CD4-positive, alpha-beta T cell treated with Interleukin-12 subunit alpha and Interleukin-12 subunit beta, for 1 hour (primary cell): ENCODE data around the gene COL6A6.
"Not testable (repeated sequence)": the region's sequence is repeated elsewhere in the genome, so short reads cannot be mapped to it uniquely, and the experiment has no call there.

ENCODE experiments used
- DNase-seq: peaks from one replicate; pipeline ENCODE4 v3.0.0-alpha.2; 2020

The COL6A6 gene

DNA sequence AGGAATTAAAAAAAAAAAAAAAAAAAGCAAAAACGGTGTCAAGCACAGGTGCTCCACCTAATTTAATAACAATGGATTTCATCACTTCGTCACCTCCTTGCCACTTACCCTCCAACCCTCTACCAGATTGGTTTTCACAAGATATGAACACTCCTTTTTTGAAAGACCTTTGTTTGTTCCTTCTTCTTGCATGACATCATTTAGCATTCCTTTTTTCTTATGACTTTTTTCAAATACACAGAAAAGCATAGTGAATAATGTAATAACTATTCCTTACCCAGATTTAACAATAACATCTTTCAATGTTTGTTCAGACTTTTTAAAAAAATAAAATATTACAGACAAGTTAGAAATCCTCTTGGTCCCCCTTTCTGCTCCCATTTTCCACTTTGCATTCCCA is 16.3 kb downstream of the COL6A6 start:
- DNase-seq, result no peak

DNA sequence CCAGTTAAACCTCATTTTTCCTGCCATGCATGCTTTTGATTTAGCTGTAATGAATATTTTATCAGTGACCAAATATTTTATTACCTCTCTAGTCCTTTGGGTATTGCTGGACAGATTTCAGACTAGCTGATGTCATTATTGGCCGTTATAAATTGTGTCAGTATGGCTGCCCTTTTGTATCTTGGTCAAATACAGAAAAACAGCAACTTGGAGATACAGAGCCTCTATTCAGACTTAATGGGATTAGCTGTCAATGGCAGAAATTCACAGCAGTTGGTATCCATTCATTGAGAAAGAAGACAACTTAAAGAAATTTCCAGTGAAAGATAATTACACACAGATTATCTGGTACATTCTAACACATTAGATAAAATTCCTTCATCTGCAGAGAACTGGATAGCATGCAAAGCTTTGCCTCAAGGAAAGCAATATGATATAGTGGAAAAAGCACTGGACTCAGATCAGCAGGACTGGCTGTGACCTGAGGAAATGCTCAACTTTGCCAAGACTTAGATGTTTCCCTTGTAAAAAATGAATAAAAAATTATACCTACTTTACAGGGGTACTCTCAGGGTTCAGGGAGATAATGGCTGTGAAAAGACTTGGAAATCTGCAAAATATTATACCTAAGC is 20.8 kb downstream of the COL6A6 start:
- no peak for DNase-seq

DNA sequence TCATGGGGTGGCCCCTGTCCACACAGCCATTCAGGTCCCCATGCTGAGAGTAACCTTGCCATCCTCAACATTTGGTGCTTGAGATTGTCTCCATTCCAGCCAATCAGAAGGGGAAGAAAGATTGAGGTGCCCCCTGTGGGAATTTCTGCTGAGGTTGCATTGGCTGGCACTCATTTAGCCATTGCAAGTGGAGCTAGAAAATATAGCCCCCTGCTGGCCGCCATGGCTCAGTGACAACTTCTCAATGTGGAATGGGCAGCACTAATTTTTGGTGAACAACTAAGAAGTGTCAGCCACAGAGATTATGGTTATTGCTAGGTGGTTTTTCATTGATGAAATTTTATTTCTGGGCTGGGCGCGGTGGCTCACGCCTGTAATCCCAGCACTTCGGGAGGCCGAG is 22.0 kb downstream of the COL6A6 start:
- peak; percentile 19 for DNase-seq

DNA sequence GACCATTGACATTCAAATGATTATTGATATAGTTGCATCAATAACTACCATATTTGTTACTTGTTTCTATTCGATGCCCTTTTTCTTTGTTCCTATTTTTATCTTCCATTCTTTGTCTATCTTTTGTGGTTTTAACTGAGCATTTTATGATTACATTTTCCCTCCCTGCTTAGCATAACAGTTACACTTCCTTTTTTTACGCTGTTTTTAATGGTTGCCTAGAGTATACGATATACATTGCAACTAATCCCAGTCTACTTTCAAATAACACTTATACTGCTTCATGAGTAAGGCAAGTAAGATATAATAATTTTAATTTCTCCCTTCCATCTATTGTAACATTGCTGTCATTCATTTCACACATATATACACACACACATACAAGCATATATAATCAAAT is 26.3 kb downstream of the COL6A6 start:
- no peak for DNase-seq

DNA sequence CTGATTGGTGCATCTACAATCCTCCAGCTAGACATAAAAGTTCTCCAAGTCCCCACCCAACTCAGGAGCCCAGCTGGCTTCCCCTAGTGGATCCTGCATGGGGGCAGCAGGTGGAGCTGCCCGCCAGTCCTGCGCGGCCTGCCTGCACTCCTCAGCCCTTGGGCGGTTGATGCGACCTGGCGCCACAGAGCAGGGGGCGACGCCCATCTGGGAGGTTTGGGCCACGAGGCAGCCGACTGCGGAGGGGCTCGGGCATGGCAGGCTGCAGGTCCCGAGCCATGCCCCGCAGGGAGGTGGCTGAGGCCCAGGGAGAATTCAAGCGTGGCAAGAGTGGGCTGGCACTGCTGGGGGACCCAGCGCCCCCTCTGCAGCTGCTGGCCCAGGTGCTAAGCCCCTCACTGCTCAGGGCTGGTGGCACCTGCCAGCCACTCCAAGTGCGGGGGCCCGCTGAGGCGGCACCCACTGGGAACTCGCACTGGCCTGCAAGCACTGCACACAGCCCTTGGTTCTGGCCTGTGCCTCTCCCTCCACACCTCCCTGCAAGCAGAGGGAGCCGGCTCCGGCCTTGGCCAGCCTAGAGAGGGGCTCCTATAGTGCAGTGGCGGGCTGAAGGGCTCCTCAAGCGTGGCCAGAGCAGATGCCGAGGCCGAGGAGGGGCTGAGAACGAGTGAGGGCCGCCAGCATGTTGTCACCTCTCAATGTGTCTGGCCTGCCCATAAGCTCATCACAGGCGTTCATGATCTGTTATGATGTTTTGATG is 30.1 kb downstream of the COL6A6 start:
- no peak for DNase-seq

DNA sequence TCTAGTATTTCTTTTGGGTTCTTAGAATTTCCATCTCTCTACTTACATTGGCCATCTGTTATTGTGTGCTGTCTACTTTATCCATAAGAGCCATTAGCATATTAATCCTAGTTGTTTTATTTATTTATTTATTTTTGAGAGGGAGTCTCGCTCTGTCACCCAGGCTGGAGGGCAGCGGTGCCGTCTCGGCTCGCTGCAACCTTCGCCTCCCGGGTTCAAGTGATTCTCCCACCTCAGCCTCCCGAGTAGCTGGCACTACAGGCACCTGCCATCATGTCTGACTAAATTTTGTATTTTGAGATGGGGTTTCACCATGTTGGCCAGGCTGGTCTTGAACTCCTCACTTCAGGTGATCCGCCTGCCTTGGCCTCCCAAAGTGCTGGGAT is 30.7 kb downstream of the COL6A6 start:
- not testable (repeated sequence) for DNase-seq

DNA sequence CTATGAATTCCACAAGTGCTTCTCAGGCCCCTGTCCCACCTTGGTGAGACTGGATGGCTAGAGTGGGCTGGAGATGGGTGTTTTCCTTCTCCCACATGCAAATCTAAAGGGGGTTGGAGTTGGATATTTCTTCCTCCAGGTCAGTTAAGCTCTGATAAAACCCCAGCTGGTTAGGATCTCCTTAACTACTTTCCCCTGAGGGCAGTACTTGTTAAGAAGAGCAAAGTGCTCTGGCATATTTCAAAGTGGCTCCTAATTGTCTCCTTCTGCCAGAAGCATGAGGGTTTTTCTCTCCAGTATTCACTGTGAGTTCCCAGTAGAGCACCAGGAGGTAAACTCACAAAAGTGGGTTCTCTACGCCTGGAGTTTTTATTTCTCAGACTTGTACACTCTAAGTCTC is 31.4 kb downstream of the COL6A6 start:
- DNase-seq, result no peak

DNA sequence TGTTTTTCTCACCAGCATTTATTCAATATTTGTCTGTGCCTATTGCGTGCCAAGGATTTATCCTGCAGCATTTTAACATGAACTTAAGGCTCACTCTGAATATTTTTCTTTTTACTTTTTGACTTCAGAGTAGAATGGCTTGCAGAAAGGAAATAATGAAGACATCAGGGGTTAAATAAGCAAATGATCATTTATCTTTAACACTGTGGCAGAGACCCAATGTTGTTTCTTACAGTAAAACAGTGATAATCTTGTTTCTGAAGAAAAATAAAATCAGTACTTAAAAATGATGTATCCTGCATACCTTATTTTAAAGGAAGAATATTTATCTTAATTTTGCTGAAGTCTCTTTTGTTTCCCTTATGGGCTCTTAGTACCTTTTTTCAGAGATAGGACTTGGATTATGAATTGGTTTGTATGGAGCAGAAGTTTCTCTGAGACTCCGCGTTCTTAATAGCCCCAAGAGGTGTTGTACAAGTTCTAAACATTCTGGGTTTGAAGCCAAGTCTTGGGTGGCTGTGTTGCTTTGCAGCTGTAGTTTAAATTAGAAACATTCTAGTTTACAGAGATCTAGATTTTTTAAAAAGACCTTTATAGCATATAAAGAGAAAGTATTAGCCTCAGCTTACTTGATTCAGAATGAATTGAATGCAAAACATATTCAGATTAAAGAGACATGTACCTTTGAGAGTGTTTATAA is 40.5 kb downstream of the COL6A6 start:
- DNase-seq, result no peak

DNA sequence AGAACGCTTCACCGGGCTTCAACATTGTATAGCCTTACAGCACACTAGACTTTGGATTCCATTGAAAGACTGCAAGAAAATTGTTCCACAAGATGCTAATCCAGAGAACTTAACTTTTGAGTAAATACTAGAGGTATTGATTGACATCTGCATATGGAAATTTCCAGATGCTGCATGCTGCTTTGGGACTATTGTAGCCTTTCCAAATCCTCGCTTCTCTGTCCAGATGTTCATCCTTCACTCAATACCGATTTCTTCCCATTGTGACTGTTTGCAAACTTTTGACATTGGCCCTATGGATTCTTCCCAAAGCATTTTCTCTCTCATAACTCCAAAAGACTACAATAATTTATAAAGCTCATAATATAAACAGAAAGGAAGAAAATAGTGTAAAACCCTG is 41.4 kb downstream of the COL6A6 start:
- DNase-seq, result no peak

DNA sequence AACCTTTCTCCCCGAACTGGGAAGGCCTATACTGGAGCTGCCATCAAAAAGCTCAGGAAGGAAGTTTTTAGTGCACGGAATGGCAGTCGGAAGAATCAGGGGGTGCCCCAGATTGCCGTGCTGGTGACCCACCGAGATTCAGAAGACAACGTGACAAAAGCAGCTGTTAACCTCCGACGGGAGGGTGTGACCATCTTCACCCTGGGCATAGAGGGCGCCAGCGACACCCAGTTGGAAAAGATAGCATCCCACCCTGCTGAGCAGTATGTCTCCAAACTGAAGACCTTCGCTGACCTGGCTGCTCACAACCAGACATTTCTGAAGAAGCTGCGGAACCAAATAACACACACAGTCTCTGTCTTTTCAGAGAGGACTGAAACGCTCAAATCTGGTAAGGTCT is 48.2 kb downstream of the COL6A6 start:
- no peak for DNase-seq
